ENCODE results near the gene UMPS. TPM values are rescaled to one million over a fixed set of nuclear protein-coding genes. Genes with fewer than 3 reads are reported as not detected.

The UMPS gene
- total and polyA plus RNA-seq, 9 donors = 15.2 to 39.5 (median 23.9) TPM

GRCh38 chr3:124774841-124775402 is 44.7 kb downstream of the UMPS start:
- H3K4me3 ChIP-seq = no peak overlapping the region
- no peaks in the 10 kb centered on the region for H3K36me3 ChIP-seq
- H3K4me1 ChIP-seq (ENCODE audit: insufficient read depth) = peaks cover 3% of the 10 kb centered on the region
- TF ChIP-seq POLR2A (IDR thresholded peaks at IDR 0.05) = no peak
- TF ChIP-seq EP300 (IDR thresholded peaks at IDR 0.05) = no peak
- TF ChIP-seq CTCF (IDR thresholded peaks at IDR 0.05) = no peak
- no peaks in the 10 kb centered on the region for H3K27me3 ChIP-seq
- WGBS, 3 donors = 80 to 88% (median 81%) methylated on average over 7 of the region's 7 CpGs
- intact Hi-C loops (cut with DNase I) = loop anchor here in 1 of 4 donors (5.0 kb wide), 1 partner anchor 112 kb away; the partner anchor contains the start of gene ITGB5
- H3K9me3 ChIP-seq = no peaks in the 10 kb centered on the region
- DNase-seq = peak in 1 of 5 donors; percentile 7
- no peak overlapping the region for H3K27ac ChIP-seq

- peak in 1 of 5 donors; percentile 10 for DNase-seq
- H3K9me3 ChIP-seq = no peaks in the 10 kb centered on the region
- no peak overlapping the region for H3K27ac ChIP-seq
- H3K27me3 ChIP-seq = no peaks in the 10 kb centered on the region
- WGBS, 3 donors = 94 to 96% (median 94%) methylated on average over 9 of the region's 9 CpGs
- no peak overlapping the region for H3K4me3 ChIP-seq
- H3K4me1 ChIP-seq (ENCODE audit: insufficient read depth) = peaks cover 7% of the 10 kb centered on the region
- no peaks in the 10 kb centered on the region for H3K36me3 ChIP-seq
- intact Hi-C loops (cut with DNase I) = loop anchor here in 1 of 4 donors (5.0 kb wide), 1 partner anchor 111 kb away; the partner anchor contains the start of gene ITGB5
- TF ChIP-seq POLR2A (IDR thresholded peaks at IDR 0.05) = no peak
- TF ChIP-seq EP300 (IDR thresholded peaks at IDR 0.05) = no peak
- TF ChIP-seq CTCF (IDR thresholded peaks at IDR 0.05) = no peak
These were observed 45.6 kb downstream of the UMPS start for GRCh38 chr3:124775877-124776276.

- no peaks in the 10 kb centered on the region for H3K27me3 ChIP-seq
- H3K4me3 ChIP-seq = no peak overlapping the region
- no peaks in the 10 kb centered on the region for H3K36me3 ChIP-seq
- peaks cover 11% of the 10 kb centered on the region for H3K4me1 ChIP-seq (ENCODE audit: insufficient read depth)
- DNase-seq = peak in 1 of 5 donors; percentile 7
- no peak overlapping the region for H3K27ac ChIP-seq
- TF ChIP-seq CTCF (IDR thresholded peaks at IDR 0.05) = no peak
- TF ChIP-seq POLR2A (IDR thresholded peaks at IDR 0.05) = no peak
- TF ChIP-seq EP300 (IDR thresholded peaks at IDR 0.05) = no peak
- intact Hi-C loops (cut with DNase I) = loop anchor here in 1 of 4 donors (5.0 kb wide), 1 partner anchor 110 kb away; the partner anchor contains the start of gene ITGB5
- 89 to 91% (median 91%) methylated on average over 5 of the region's 5 CpGs for WGBS, 3 donors
- no peaks in the 10 kb centered on the region for H3K9me3 ChIP-seq
These were observed 46.6 kb downstream of the UMPS start for GRCh38 chr3:124776856-124777255.

GRCh38 chr3:124777762-124778470 is 47.7 kb downstream of the UMPS start:
- intact Hi-C loops (cut with DNase I) = loop anchor here in 1 of 4 donors (5.0 kb wide), 1 partner anchor 109 kb away; the partner anchor contains the start of gene ITGB5
- no peak for TF ChIP-seq CTCF (IDR thresholded peaks at IDR 0.05)
- TF ChIP-seq POLR2A (IDR thresholded peaks at IDR 0.05) = no peak
- no peak for TF ChIP-seq EP300 (IDR thresholded peaks at IDR 0.05)
- Histone ChIP-seq H3K9me3 (no peaks in the 10 kb centered on the region), H3K36me3 (no peaks in the 10 kb centered on the region), H3K4me1 (ENCODE audit: insufficient read depth) (peaks cover 9% of the 10 kb centered on the region), H3K27ac (no peak overlapping the region), H3K27me3 (no peaks in the 10 kb centered on the region), H3K4me3 (no peak overlapping the region)
- WGBS, 3 donors = 87 to 92% (median 89%) methylated on average over 5 of the region's 5 CpGs
- DNase-seq = peak in 2 of 5 donors; percentile 9 to 11

Data from ovary (tissue), 9 donors.